GM18951 (cell line): Measurements from ENCODE around the gene LUC7L2.

Experiments
- POLR2A ChIP-seq: IDR thresholded peaks from 4 replicates; pipeline ENCODE4 v1.6.1; 2011; ENCODE audit warnings: mild to moderate bottlenecking; ENCODE audit not compliant: insufficient read length, insufficient read depth; ENCODE audit errors: extremely low read depth
- in situ Hi-C: fragments of 300-500 bp; cut with MboI; formaldehyde crosslinking; loops from one replicate; pipeline ENCODE4 v1.12.0; 2022; ENCODE audit warnings: low sequenced_read_pairs, mixed read lengths, inconsistent platforms; ENCODE audit not compliant: unreplicated experiment

LUC7L2 gene

GRCh38 chr7:139361523-139361922 lies 1.8 kb downstream of the LUC7L2 start:
- in situ Hi-C loops = no loop called here
- no peak for TF ChIP-seq POLR2A

GRCh38 chr7:139362302-139362701 lies 2.6 kb downstream of the LUC7L2 start:
- no peak for TF ChIP-seq POLR2A
- in situ Hi-C loops = no loop called here

- TF ChIP-seq POLR2A = no peak
- in situ Hi-C loops = no loop called here
Observed at GRCh38 chr7:139362981-139363380, 3.3 kb downstream of the LUC7L2 start.

GRCh38 chr7:139365336-139365735 lies 5.6 kb downstream of the LUC7L2 start:
- in situ Hi-C loops = no loop called here
- no peak for TF ChIP-seq POLR2A

GRCh38 chr7:139366400-139366799 lies 6.7 kb downstream of the LUC7L2 start:
- in situ Hi-C loops = no loop called here
- TF ChIP-seq POLR2A = no peak

GRCh38 chr7:139367438-139368155 lies 7.9 kb downstream of the LUC7L2 start:
- in situ Hi-C loops = no loop called here
- TF ChIP-seq POLR2A = no peak

GRCh38 chr7:139370301-139370942 lies 10.7 kb downstream of the LUC7L2 start:
- in situ Hi-C loops = no loop called here
- TF ChIP-seq POLR2A = no peak

GRCh38 chr7:139370943-139371313 lies 11.2 kb downstream of the LUC7L2 start:
- TF ChIP-seq POLR2A = no peak
- in situ Hi-C loops = no loop called here

GRCh38 chr7:139374246-139374645 lies 14.6 kb downstream of the LUC7L2 start:
- in situ Hi-C loops = no loop called here
- TF ChIP-seq POLR2A = no peak

- TF ChIP-seq POLR2A = no peak
Observed at GRCh38 chr7:139382439-139382838, 22.7 kb downstream of the LUC7L2 start.

GRCh38 chr7:139384611-139385010 lies 24.9 kb downstream of the LUC7L2 start:
- in situ Hi-C loops = no loop called here

More at GRCh38 chr7:139382439-139382838, 22.7 kb downstream of the LUC7L2 start:
- in situ Hi-C loops = no loop called here

GRCh38 chr7:139387594-139387993 lies 27.9 kb downstream of the LUC7L2 start:
- in situ Hi-C loops = no loop called here

More at GRCh38 chr7:139384611-139385010, 24.9 kb downstream of the LUC7L2 start:
- TF ChIP-seq POLR2A = no peak

GRCh38 chr7:139389091-139389490 lies 29.4 kb downstream of the LUC7L2 start:
- no peak for TF ChIP-seq POLR2A
- in situ Hi-C loops = no loop called here

More at GRCh38 chr7:139387594-139387993, 27.9 kb downstream of the LUC7L2 start:
- TF ChIP-seq POLR2A = no peak

- in situ Hi-C loops = no loop called here
Observed at GRCh38 chr7:139389774-139390173, 30.1 kb downstream of the LUC7L2 start.

More at GRCh38 chr7:139389774-139390173, 30.1 kb downstream of the LUC7L2 start:
- TF ChIP-seq POLR2A = no peak
